Activated T-cell treated with anti-CD3 and anti-CD28 coated beads, Interleukin-2, amount 50 U/mL, for 48 hours (primary cell): ENCODE measurements around the gene SYNGR4.
"Not testable (repeated sequence)": the region's sequence is repeated elsewhere in the genome, so short reads cannot be mapped to it uniquely, and the experiment has no call there.

Experiments
- DNase-seq, 2 experiments: peaks; one replicate each; pipeline ENCODE4 v3.0.0-alpha.2; 2020

The SYNGR4 gene

DNA sequence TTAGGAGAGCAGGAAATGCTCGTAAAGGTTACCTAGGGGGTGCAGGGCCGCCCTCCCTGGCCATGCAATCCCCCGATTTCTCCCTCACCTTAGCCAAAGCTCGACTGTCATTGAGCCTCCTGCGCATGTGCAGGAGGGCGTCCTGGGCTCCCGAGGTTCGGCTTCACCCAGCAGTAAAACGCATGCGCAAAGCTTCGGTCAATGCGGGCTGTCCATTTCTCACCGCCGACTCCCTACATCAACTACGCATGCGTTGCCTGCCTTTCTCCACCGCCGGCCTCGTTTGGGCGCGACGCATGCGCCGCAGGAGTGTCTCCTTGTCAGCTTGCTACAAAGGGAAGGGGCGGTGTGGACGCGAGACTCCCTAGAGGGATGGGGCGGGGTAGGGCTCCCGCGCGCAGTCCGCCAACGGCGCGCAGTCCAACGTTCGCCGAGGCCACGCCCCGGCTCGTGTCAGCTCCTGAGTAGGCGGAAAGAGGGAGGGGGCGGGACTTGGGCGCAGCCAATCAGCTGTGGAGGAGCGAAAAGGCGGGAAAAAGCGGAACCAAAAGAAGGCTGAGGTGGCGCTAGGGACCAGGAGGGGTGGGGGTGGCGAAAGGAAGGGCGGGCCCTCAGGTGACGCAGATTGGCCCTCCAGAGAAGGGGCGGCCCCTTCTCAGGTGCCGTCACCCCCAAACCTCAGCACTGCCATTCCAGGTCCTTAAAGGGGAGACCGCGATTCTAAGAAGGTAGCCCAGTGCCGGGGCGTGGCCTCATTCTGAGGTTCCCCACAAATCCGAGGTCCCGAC lies at the start of gene SYNGR4, which contains the start of gene TMEM143:
Gene SYNGR4, plus strand, starts transcription at position 558 of the 788 bp plus-strand sequence. CDS start 1,476 bp downstream, outside the sequence.
Gene TMEM143, minus strand, starts transcription at position 131 of the 788 bp plus-strand sequence. Its CDS starts 20 bp downstream, at position 111.
- peak; percentile 98 for DNase-seq

DNA sequence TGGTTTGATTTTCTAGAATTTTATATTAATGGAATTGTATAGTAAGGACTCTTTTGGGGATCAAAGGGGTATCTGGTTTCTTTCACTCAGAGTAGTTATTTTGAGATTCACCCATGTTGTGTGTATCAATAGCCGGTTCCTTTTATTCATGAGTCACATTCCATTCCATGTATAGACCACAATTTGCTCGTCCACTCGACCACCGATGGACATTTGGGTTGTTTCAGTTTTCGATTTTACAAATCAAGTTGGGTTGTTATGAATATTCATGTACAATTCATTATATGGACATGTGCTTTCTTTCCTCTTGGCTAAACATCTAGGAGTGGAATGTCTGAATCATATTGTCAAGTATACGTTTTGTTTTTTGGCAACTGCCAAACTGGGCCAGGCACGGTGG lies 48.5 kb upstream of the SYNGR4 start:
- DNase-seq, result no peak

GRCh38 chr19:48317708-48317960 lies 46.5 kb upstream of the SYNGR4 start:
- DNase-seq, result not testable (repeated sequence)

- DNase-seq, result no peak
Observed at GRCh38 chr19:48318286-48318987, 45.7 kb upstream of the SYNGR4 start.

GRCh38 chr19:48319647-48320541 lies 44.3 kb upstream of the SYNGR4 start:
- peak; percentile 88 to 89 for DNase-seq

- peak; percentile 96 to 98 for DNase-seq
Observed at GRCh38 chr19:48321372-48321621, 42.9 kb upstream of the SYNGR4 start.

DNA sequence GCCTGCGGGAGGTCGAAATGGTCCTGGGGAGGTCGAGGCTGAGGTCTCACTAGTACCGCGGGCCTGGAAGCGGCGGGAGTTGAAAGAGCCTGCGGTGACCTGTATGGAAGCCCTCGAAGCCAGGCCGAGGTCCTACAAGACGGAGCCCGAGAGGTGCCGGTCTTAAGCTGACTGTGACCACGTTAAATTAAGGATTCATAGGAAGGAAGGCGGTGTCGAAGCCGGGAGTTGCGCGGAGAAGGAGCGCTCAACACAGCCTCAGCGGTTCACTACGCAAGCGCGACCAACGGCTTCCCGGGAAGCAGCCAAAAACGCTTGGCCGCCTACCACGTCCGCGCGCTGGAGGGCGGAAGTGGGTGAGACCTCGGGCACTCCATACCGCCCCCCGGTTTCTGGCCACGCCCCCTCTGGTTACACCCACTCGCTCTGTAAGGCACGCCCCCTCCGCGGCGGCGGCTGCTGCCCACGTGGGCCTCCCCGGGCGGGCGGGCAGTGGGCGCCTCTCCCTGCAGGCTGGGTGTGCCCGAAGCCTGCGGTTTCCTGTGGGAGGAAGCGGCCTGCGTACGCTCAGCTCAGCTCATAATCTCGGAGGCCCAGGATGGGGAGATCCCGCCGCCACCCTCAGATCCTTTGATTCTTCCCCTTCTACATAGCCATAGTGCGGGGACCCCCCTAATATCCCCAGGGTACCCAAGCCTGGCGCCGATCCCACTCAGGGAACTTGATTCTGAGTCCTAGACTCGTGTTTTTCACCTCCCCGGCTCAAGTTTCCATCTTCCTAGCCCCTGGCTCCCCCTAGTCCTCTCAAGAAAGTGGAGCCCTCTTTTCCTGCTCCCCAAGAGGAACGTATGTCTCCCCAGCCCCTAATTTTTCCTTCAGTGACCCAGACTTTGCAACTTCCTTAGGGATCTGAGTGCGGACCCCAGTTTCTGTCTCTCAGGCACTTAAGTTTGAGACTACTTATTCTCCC lies 42.3 kb upstream of the SYNGR4 start:
- peak; percentile 98 to 99 for DNase-seq

GRCh38 chr19:48325265-48325910 lies 38.8 kb upstream of the SYNGR4 start, which contains the start of gene EMP3:
Gene EMP3 (plus strand): TSS chr19:48325552. CDS start chr19:48326845, 1,293 bp downstream.
- DNase-seq, result peak; percentile 85 to 90

GRCh38 chr19:48329167-48329891 lies 34.8 kb upstream of the SYNGR4 start:
- DNase-seq, result peak; percentile 61 to 68

DNA sequence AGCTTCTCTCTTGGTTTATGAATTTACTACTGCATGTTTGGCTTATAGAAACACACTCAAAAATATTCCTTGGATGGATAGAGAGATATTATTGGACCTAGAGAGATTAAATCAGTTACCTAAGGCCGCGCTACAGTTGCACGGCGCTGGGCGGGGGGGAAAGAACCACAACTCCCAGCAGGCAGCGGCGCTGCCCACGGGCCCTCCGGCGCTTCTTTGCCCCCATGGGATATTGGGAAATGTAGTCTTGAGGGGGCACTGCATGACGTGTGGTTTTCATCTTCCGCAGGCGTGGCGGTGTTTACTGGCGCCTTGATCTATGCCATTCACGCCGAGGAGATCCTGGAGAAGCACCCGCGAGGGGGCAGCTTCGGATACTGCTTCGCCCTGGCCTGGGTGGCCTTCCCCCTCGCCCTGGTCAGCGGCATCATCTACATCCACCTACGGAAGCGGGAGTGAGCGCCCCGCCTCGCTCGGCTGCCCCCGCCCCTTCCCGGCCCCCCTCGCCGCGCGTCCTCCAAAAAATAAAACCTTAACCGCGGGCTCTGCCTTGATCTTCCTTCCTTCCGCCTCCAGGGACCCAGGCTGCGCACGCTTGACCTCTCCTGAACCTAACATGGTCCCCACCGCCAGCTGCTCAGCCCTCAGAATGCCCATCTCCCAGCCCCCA lies 34.0 kb upstream of the SYNGR4 start:
- DNase-seq, result peak; percentile 86

GRCh38 chr19:48332351-48332661 lies 31.9 kb upstream of the SYNGR4 start:
- no peak for DNase-seq

DNA sequence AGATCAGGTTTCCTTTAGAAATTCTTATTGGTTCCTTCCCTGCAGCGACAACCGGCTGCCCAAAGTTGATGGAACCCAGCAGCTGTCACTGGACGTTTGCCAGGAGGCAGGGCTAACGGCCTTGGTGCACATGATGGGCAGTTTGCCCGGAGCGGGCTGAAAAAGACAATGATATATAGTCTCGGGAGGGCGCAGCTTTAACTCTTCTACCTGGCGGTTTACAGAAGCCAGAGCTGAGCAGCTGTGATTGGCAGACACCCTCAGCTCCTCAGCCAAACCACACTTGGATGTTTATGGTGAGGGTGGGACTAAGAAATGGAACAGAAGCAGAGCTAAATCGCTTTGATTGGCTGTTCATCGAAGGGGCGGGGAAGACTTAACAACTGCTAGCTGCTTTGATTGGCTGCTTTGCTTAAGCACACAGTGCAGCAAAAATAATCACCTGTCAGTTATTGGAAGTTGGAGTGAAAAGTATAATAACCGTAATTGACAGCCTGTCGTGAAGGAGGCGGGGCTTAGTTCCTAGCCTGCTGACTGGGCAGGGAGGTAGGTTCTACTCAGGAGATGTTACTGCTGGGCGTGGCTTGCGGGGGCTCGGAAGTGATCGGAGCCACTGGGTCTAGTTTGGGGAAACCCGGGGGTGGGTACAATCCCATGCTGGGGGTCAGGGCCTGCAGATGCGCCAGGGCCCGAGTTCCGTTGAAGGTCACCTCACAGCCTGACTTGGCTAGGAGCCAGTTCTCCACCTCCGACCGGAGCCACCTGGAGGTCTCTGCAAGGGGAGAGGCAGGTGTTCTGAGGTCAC lies 31.3 kb upstream of the SYNGR4 start:
- DNase-seq, result peak; percentile 86 to 91

DNA sequence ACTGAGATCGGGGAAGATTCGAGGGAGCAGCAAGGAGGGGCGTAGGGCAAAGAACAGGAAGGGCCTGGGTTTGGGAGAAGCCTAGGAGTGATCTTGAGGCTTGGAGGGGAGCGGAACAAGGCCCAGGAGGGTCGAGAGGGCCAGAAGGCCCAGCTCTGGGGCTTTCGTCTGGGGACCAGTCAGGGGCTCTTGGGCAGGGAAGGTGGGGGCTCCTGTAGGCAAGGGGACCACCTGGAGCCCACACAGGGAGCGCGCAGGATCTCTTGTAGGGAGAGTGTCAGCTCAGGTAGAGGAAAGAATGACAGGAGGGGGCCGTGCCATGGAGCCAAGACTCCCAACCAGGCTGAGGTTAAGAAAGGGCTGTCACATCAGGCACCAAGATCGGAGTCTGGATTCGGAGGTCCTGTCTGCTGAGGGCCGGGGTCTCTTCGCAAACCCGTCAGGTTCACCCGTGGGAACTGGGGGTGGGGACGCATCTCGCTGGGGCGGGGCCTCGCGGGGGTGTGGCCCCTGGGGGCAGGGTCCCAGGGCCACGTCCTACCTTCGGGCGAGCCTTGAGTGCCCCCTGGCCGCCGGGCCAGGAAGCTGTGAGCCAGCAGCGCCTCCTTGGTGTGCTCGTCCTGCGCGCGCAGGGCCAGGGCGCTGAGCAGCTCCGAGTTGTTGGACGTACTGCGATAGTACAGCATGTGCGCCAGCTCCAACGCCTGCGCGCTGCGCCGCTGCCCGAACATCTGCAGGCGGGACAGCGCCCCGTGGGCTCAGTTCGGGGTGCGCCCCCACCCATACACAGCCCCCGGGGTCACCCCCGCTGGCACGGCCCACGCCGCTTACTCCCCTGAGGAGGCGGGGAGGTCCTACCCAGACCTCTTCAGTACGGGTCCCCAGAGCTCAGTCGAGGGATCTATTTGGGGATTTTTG lies 30.4 kb upstream of the SYNGR4 start:
- DNase-seq, result peak; percentile 95

DNA sequence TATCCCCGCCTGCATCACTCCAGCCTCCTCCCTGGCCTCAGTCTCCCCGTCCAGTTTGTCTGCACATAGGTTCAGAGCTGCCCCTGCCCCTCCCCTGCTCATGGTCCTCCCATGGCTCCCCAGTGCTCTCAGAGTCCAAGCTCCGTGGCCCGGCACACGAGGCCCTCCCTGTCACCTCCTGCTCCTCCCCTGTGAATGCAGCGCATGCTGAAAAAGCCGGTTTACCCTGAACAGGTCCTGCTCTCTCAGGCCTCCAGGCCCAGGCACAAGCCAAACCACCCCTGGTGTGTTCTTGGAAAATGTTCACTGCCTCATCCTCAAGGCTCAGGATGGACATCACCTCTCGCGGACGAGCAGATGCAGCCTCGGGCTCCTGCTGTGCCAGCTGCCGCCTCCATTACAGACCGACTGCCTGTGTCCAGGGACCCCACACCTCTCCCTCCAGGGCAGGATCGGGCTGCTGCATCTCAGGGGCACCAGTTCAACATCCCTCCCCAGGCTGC lies 25.9 kb upstream of the SYNGR4 start:
- DNase-seq, result no peak

- no peak for DNase-seq
Observed at GRCh38 chr19:48338802-48339503, 25.2 kb upstream of the SYNGR4 start.

DNA sequence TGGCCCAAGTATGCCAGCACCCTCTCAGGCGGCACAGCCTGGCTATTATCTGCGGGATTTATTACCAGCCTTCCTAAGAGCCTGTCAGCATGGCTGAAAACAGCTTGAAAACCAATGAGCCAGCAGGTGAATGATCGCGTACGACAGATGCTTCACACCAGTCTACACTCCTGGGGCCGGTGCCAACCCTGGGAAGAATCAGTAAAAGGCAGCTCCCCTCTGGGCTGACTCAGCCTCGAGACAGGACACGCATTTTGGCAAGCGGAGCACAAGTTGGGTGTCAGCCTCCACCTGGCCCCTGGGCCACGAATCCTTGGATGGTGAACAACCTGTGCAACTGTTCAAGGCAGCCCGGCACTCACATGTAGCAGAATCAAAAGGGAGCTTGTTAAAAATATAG lies 23.2 kb upstream of the SYNGR4 start:
- DNase-seq, result no peak

DNA sequence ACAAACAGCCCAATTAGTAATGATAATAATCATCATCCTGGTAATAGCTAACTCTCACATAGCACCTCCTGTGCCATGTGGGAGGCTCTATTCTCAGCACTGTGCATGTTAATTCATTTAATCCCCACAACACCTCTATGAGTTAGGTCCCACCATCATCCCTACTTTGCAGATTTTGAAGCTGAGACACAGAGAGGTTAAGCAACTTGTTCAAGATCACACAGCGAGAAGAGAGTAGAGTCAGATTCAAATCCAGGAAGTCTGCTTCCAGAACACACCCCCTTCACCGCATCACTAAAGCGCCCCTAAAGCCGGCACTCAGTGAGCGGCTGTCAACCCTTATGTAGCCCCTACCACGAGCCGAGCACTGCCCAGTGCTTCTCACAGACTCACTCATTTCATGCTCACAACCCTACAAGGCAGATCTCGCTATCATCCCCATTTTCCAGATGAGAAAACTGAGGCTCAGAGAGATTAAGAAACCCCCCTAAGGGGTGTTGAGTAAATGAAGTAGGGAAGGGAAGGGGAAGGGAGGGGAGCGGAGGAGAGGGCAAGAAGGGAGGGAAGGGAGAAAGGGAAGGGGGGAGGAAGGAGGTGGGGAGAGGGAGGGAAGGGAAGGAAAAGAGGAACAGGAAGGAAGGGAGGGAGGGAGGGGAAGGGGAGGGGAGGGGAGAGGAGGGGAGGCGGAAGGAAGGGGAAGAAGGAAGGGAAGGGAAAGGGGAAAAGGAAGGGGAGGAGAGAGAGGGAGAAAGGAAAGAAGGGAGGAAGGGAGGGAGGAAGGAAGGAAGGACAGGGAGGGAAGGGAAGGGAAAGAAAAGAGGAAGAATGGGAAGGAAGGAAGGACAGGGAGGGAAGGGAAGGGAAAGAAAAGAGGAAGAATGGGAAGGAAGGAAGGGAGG lies 22.4 kb upstream of the SYNGR4 start:
- no peak for DNase-seq
